ENCODE data around the gene OTUD5. TPM values are rescaled to one million over a fixed set of nuclear protein-coding genes. Genes with fewer than 3 reads are reported as not detected.

The OTUD5 gene
- total and polyA plus RNA-seq, 2 of the 13 experiments (the other 11 are each of a cell fraction or from before 2014, with no cell fraction given) = 18.4 to 42.2 TPM

- H2AFZ ChIP-seq (ENCODE audit: low read length) = no peak overlapping the region
- H3K9ac ChIP-seq (ENCODE audit: insufficient read depth, low read depth, low read length) = no peak overlapping the region
- H3K27ac ChIP-seq (ENCODE audit: extremely low read length, insufficient read depth, low read length) = no peak overlapping the region
- intact Hi-C loops (cut with micrococcal nuclease; ENCODE audit: unreplicated experiment) = no loop called here
- CTCF ChIA-PET (ENCODE audit: low intra/inter-chr PET ratio, low total read pairs) = no interaction called here
- H4K20me1 ChIP-seq (ENCODE audit: insufficient read depth, low read length) = no peaks in the 10 kb centered on the region
- H3K4me2 ChIP-seq (ENCODE audit: low read depth, low read length) = no peak overlapping the region
- H3K79me2 ChIP-seq (ENCODE audit: insufficient read depth, low read length) = peaks cover 14% of the 10 kb centered on the region
- no peaks in the 10 kb centered on the region for H3K27me3 ChIP-seq (ENCODE audit: control insufficient read depth in 1 of 2, insufficient read depth in 2 of 2, low read length in 2 of 2)
- H3K36me3 ChIP-seq (replicated peaks in 1 of 2; ENCODE audit: control insufficient read depth in 1 of 2, insufficient read depth in 2 of 2, low read length in 2 of 2) = peaks cover 12 to 13% of the 10 kb centered on the region in 2 experiments
- DNase-seq (ENCODE audit: low spot score) (no peak), ATAC-seq (no peak), FAIRE-seq (no peak)
- TF ChIP-seq AGO2 (optimal IDR thresholded peaks at IDR 0.05; ENCODE audit: low read depth, low read length) (peak; percentile 33), CBX1 (IDR thresholded peaks at IDR 0.05; ENCODE audit: low read depth) (no peak)
- no peaks in the 10 kb centered on the region for H3K9me3 ChIP-seq (ENCODE audit: low read length)
- H3K4me1 ChIP-seq (ENCODE audit: insufficient read depth, low read length) = peaks cover 10% of the 10 kb centered on the region
- in situ Hi-C loops (cut with HindIII; ENCODE audit: extremely low pct_ligation_motif_present, low pct_unique_long_range_greater_than_20kb) = no loop called here
- POLR2A ChIA-PET = no interaction called here
- WGBS (ENCODE audit: low lambda C conversion rate) = 97% methylated on average over 20 of the region's 20 CpGs
- BruUV-seq (replicated peaks) = no TSS peak
- no peak overlapping the region for H3K4me3 ChIP-seq (replicated peaks in 1 of 3; ENCODE audit: insufficient read depth in 1 of 3, low read depth in 2 of 3, low read length in 3 of 3)
These were observed 55.3 kb downstream of the OTUD5 start for GRCh38 chrX:48902135-48902534.

GRCh38 chrX:48901069-48901468 lies 56.3 kb downstream of the OTUD5 start:
- WGBS (ENCODE audit: low lambda C conversion rate) = 100% methylated on average over 1 of the region's 7 CpGs
- H2AFZ ChIP-seq (ENCODE audit: low read length) = no peak overlapping the region

More at GRCh38 chrX:48901069-48901468, 56.3 kb downstream of the OTUD5 start:
- FAIRE-seq (no peak), DNase-seq (ENCODE audit: low spot score) (no peak), ATAC-seq (no peak)
- Histone ChIP-seq H3K9me3 (ENCODE audit: low read length) (no peaks in the 10 kb centered on the region), H3K79me2 (ENCODE audit: insufficient read depth, low read length) (peaks cover 23% of the 10 kb centered on the region), H3K36me3 (replicated peaks in 1 of 2; ENCODE audit: control insufficient read depth in 1 of 2, insufficient read depth in 2 of 2, low read length in 2 of 2) (peaks cover 12 to 13% of the 10 kb centered on the region in 2 experiments), H3K4me3 (replicated peaks in 1 of 3; ENCODE audit: insufficient read depth in 1 of 3, low read depth in 2 of 3, low read length in 3 of 3) (no peak overlapping the region), H3K4me1 (ENCODE audit: insufficient read depth, low read length) (peaks cover 17% of the 10 kb centered on the region), H3K4me2 (ENCODE audit: low read depth, low read length) (no peak overlapping the region), H4K20me1 (ENCODE audit: insufficient read depth, low read length) (no peaks in the 10 kb centered on the region; the same call in 1 of the 2 replicates), H3K27ac (ENCODE audit: extremely low read length, insufficient read depth, low read length) (no peak overlapping the region), H3K9ac (ENCODE audit: insufficient read depth, low read depth, low read length) (no peak overlapping the region), H3K27me3 (ENCODE audit: control insufficient read depth in 1 of 2, insufficient read depth in 2 of 2, low read length in 2 of 2) (no peaks in the 10 kb centered on the region)
- in situ Hi-C loops (cut with HindIII; ENCODE audit: extremely low pct_ligation_motif_present, low pct_unique_long_range_greater_than_20kb) (no loop called here), intact Hi-C loops (cut with micrococcal nuclease; ENCODE audit: unreplicated experiment) (no loop called here)
- CTCF ChIA-PET (ENCODE audit: low intra/inter-chr PET ratio, low total read pairs) = no interaction called here
- TF ChIP-seq TEAD3 (CRISPR knock-in tag; optimal IDR thresholded peaks at IDR 0.05; ENCODE audit: borderline replicate concordance) (no peak), ZNF652 (CRISPR knock-in tag; IDR thresholded peaks at IDR 0.05; ENCODE audit: borderline replicate concordance, low read depth) (no peak), EEA1 (CRISPR knock-in tag; IDR thresholded peaks at IDR 0.05; ENCODE audit: borderline replicate concordance) (no peak), SRSF1 (optimal IDR thresholded peaks at IDR 0.05; ENCODE audit: low read depth, low read length) (no peak), MTF1 (CRISPR knock-in tag; IDR thresholded peaks at IDR 0.05) (no peak), ERF (CRISPR knock-in tag; IDR thresholded peaks at IDR 0.05) (no peak), FOXO4 (CRISPR knock-in tag; conservative IDR thresholded peaks at IDR 0.05) (no peak), ZNF558 (CRISPR knock-in tag; IDR thresholded peaks at IDR 0.05; ENCODE audit: borderline replicate concordance) (no peak), SKIL (CRISPR knock-in tag; IDR thresholded peaks at IDR 0.05; ENCODE audit: borderline replicate concordance) (no peak), KLF11 (CRISPR knock-in tag; IDR thresholded peaks at IDR 0.05) (no peak), SRSF4 (IDR thresholded peaks at IDR 0.05; ENCODE audit: low read depth, low read length, poor library complexity, severe bottlenecking) (no peak), SRY (CRISPR knock-in tag; IDR thresholded peaks at IDR 0.05) (no peak)
- BruUV-seq (replicated peaks) = no TSS peak
- POLR2A ChIA-PET = no interaction called here
